DOHH2 (cell line): Measurements from ENCODE around the gene KRT6C.

Experiments
- EZH2phosphoT487 ChIP-seq: fragments of 200-600 bp; sonication (generic); IDR thresholded peaks from 2 replicates; pipeline ENCODE4 v1.6.1; 2017; ENCODE audit warnings: borderline replicate concordance, mild to moderate bottlenecking, antibody characterized with exemption, low read length, moderate library complexity, mixed read lengths
- TF ChIP-seq, protein P1 (sequence below): fragments of 200-600 bp; sonication (generic); IDR thresholded peaks from one replicate; pipeline ENCODE4 v1.5.1; 2014; ENCODE audit warnings: antibody characterized with exemption, mild to moderate bottlenecking, low read depth, low read length; ENCODE audit not compliant: poor library complexity, severe bottlenecking

GRCh38 chr12:52425466-52425865 is 48.1 kb downstream of the KRT6C start:
- TF ChIP-seq, protein P1, sequence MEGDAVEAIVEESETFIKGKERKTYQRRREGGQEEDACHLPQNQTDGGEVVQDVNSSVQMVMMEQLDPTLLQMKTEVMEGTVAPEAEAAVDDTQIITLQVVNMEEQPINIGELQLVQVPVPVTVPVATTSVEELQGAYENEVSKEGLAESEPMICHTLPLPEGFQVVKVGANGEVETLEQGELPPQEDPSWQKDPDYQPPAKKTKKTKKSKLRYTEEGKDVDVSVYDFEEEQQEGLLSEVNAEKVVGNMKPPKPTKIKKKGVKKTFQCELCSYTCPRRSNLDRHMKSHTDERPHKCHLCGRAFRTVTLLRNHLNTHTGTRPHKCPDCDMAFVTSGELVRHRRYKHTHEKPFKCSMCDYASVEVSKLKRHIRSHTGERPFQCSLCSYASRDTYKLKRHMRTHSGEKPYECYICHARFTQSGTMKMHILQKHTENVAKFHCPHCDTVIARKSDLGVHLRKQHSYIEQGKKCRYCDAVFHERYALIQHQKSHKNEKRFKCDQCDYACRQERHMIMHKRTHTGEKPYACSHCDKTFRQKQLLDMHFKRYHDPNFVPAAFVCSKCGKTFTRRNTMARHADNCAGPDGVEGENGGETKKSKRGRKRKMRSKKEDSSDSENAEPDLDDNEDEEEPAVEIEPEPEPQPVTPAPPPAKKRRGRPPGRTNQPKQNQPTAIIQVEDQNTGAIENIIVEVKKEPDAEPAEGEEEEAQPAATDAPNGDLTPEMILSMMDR = no peak
- no peak for TF ChIP-seq EZH2phosphoT487
